SK-N-SH treated with all-trans-retinoic acid at 6 μM for 48 hours (cell line): ENCODE data around the gene GOLT1B.

Experiments
- CREB5 ChIP-seq: fragments of 250-450 bp; sonication (Bioruptor Pico); IDR thresholded peaks from 2 replicates; pipeline ENCODE4 v1.5.1; 2020; ENCODE audit warnings: low read depth, mild to moderate bottlenecking, moderate library complexity
- PATZ1 ChIP-seq: fragments of 250-450 bp; sonication (Bioruptor Pico); IDR thresholded peaks from 2 replicates; pipeline ENCODE4 v1.8.0; 2020; ENCODE audit warnings: mild to moderate bottlenecking, moderate library complexity, borderline replicate concordance
- PPARA ChIP-seq: fragments of 250-450 bp; sonication (Bioruptor Pico); IDR thresholded peaks from 2 replicates; pipeline ENCODE4 v1.5.0; 2020; ENCODE audit warnings: mild to moderate bottlenecking, borderline replicate concordance
- RARB ChIP-seq: fragments of 250-450 bp; sonication (Bioruptor Pico); IDR thresholded peaks from 2 replicates; pipeline ENCODE4 v1.8.0; 2021; ENCODE audit warnings: mild to moderate bottlenecking, moderate library complexity
- TOX ChIP-seq: fragments of 250-450 bp; sonication (Bioruptor Pico); IDR thresholded peaks from 2 replicates; pipeline ENCODE4 v1.8.0; 2021; ENCODE audit warnings: mild to moderate bottlenecking, moderate library complexity, borderline replicate concordance

- TF ChIP-seq TOX (CRISPR knock-in tag) (no peak), PPARA (CRISPR knock-in tag) (no peak), RARB (CRISPR knock-in tag) (no peak), CREB5 (no peak), PATZ1 (CRISPR knock-in tag) (no peak)
Observed at GRCh38 chr12:21509768-21510167, 8.2 kb downstream of the GOLT1B start.
